ENCODE results near the gene ZMYND15.
A peak's percentile ranks its signal among the peaks of the same experiment; 100 is the strongest.

ZMYND15 gene

GRCh38 chr17:4788807-4789700 is 49.4 kb downstream of the ZMYND15 start, which contains the start of gene GLTPD2:
Gene GLTPD2, plus strand, starts transcription at chr17:4788964. Its CDS starts 48 bp downstream, at chr17:4789012.
- no peak for DNase-seq

- DNase-seq = no peak
These were observed 50.0 kb downstream of the ZMYND15 start for GRCh38 chr17:4789701-4789950.

GRCh38 chr17:4789951-4790704 is 50.5 kb downstream of the ZMYND15 start:
- DNase-seq = peak; percentile 83 to 84

DNA sequence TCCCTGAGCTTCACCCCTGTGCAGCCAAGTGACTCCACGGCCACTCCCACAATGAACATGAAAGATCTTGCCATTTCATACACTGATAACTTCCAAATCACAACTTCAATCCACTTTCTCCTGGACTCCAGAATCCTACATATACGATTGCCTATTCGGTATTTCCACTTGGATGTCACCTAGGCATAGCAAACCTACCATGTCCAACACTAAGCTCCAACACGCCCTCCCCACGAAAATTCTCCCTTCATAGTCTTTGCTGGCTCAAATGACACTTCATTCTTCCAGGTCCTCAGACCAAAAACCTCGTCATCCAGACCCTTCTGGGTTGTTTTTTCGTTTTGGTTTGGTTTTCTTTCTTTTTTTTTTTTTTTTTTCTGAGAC is 51.1 kb downstream of the ZMYND15 start:
- no peak for DNase-seq

- no peak for DNase-seq
These were observed 55.5 kb downstream of the ZMYND15 start for GRCh38 chr17:4795168-4795567.
